GM19043 (cell line): ENCODE results near the gene AMN.

Experiments used
- ATAC-seq: cut with Tn5 transposase; IDR thresholded peaks from one replicate; pipeline ENCODE4 v1.9.1; 2021; ENCODE audit warnings: low read depth; ENCODE audit not compliant: unreplicated experiment

AMN gene

DNA sequence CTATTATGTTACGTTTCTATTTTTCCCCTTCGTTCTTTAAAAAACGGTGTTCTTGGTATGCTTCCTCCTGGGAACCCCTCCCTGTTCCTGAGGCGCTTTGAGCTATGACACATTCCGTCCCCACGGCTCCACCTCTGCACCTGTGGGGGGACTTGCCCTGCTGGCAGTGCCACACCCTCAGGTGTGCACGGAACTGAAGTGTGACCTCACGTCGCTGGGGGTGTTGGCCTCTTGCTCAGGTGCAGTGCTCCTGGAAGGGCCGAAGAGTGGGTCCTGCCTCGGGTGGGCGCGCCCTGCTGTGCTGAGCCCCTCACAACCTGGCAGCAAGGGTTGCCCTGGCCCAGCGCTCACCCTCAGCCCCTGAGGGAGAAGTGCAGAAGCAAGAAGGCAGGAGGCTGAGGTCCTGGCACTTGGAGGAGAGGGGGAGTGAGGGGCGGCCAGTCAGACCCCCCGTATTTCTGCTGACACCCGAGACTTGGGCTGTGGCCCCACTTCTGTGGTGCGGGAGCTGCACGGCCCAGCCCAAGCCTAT lies 4.9 kb downstream of the AMN start:
- no peak for ATAC-seq

DNA sequence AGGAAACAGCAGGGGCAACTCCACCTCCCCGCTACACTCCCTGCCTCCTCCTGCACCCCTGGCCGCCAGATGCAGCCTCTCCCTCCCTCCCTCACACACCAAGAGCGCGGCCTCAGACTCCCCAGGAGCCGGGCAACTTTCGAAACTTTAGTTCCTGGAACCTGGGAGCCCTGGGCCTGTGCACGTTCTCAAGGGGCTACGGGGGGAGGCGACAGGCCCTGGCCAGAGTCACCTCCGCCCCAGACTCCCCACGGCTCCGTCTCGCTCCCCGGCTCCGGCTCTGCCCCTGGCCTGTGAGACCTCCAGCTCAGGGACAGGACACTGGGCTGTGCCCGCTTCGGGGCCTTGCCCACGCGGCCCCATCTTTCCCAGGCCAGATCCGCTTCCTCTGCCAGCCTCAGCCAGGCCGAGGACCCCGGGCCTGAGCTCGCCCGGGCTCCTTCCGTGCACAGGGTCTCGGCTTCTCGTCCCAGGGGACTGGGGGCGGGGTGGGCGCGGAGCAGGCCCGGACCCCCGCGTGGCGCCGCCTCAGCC lies 5.5 kb downstream of the AMN start:
- ATAC-seq = no peak

DNA sequence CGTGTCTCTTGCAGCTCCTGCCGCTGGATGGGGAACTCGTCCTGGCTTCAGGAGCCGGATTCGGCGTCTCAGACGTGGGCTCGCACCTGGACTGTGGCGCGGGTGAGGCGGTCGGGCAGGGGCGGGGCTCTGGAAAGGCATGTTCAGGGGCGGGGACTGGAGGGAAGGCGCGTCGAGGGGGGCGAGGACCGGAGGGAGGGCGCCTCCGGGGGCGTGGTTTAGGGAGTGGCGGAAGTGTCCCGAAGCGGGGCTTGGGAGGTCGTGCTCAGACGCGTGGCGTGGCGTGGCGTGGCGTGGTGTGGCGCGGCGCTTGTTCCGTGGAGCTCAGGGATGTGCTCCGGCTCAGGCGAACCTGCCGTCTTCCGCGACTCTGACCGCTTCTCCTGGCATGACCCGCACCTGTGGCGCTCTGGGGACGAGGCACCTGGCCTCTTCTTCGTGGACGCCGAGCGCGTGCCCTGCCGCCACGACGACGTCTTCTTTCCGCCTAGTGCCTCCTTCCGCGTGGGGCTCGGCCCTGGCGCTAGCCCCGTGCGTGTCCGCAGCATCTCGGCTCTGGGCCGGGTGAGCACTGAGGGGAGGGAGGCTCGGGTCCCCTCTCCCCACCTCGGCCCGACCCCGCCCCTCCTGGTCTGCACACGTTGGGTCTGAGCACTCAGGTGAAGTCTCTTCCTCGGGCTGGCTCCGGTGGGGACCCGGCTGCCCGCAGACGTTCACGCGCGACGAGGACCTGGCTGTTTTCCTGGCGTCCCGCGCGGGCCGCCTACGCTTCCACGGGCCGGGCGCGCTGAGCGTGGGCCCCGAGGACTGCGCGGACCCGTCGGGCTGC lies 6.2 kb downstream of the AMN start:
- ATAC-seq = peak; percentile 58

DNA sequence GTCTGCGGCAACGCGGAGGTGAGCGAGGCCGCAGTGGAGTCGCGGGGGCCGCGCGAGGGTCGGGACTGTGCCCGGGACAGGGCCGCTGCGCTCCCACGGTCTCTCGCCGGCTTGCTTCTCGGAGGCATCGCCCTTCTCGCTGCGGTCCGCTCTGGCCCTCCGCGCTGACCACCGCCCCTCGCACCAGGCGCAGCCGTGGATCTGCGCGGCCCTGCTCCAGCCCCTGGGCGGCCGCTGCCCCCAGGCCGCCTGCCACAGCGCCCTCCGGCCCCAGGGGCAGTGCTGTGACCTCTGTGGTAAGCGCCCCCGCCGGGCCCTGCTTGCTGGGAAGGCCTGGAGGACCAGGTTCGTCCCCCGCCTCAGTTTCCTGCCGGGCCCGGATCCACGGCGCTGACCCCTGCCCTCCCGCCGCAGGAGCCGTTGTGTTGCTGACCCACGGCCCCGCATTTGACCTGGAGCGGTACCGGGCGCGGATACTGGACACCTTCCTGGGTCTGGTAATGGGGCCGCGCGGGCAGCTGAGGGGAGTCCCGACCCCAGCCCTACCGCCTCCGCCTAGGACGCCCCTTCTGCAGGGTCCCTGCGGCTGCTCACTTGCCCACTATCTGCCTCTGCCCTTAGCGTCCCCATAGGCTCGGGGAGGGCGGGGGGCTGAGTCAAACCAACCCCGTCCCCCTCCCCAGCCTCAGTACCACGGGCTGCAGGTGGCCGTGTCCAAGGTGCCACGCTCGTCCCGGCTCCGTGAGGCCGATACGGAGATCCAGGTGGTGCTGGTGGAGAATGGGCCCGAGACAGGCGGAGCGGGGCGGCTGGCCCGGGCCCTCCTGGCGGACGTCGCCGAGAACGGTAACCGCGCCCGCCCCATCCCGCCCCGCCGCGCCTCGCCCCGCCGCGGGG lies 7.0 kb downstream of the AMN start:
- no peak for ATAC-seq

DNA sequence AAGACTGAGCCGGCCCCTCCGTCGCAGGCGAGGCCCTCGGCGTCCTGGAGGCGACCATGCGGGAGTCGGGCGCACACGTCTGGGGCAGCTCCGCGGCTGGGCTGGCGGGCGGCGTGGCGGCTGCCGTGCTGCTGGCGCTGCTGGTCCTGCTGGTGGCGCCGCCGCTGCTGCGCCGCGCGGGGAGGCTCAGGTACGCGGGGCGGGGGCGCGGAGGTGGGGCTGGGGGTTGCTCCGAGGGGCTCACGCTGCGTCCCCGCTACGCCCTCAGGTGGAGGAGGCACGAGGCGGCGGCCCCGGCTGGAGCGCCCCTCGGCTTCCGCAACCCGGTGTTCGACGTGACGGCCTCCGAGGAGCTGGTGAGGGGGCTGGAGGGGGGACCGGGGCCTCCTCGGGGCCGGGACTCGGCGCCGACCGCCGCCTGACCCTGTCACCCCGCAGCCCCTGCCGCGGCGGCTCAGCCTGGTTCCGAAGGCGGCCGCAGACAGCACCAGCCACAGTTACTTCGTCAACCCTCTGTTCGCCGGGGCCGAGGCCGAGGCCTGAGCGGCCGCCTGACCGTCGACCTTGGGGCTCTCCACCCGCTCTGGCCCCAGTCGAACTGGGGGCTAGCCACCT lies 7.8 kb downstream of the AMN start:
- no peak for ATAC-seq

DNA sequence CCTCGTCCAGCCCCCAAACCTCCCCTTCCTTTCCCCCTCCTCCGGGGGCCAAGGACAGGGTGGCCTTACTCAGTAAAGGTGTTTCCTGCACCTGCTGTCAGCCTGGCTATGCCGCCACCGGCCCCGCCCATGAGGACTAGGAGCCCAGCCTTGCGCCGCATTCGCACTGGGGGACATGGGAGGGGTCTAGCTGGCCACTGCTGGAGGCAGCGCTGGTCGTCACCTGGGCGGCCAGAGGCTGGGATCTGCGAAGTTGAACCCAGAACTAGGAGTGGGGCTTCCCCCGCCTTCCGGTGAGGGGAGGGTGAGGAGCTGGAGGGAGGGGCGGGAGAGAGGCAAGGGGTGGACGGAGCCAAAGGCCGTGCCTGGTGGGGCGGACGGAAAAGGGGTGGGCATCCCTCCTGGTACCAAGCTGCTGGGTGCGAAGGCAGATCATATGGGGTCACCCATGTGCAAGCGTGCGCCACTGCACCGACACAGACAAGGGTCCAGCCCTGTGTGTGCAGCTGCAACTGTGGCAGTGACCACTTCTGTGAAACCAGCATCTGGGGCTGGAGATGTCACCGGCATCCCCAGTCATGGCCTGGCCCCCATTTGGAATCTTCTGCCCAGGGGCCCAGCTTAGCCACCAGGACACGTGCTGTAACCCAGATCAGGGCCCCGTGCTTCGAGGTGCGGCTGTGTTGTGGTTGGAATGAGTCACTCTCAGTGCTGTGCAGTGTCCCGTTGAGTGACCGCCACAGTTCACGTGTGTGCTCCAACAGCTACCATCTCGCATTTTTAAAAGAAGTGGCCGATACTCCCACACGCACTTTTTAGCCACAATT lies 8.5 kb downstream of the AMN start:
- no peak for ATAC-seq

DNA sequence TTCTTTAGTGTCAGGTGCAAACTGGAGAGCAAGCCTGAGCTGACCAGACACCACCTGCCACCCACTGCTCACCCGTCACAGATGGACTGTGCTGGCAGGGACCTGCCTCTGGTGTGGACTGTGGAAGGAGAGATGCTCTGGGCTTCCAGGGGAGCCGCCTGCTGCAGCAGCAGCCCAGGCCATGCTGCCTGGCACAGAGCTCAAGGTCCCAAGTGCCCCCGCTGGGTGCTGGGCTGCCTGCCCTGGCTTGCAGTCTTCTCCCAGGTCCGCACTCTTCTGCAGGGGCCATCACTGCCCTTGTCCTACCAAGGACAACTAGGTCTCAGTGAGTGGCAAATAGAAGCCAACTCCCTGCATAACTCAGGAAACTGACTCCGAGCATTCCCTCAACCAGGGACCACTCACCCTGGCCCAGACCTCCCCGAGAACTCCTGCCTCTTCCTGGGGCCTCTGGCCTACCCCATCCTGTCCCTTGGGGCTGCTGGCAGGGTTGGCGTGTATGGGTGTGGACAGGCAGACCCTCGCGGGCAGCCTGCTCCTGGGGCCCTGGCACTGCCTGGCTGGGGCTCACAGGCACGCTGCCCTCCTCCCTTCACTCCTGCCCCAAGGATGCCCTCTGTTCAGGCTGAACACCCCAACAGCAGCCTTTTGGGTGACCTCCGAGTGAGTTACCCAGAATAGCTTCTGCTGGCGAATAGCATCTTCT lies 9.3 kb downstream of the AMN start:
- ATAC-seq = no peak

DNA sequence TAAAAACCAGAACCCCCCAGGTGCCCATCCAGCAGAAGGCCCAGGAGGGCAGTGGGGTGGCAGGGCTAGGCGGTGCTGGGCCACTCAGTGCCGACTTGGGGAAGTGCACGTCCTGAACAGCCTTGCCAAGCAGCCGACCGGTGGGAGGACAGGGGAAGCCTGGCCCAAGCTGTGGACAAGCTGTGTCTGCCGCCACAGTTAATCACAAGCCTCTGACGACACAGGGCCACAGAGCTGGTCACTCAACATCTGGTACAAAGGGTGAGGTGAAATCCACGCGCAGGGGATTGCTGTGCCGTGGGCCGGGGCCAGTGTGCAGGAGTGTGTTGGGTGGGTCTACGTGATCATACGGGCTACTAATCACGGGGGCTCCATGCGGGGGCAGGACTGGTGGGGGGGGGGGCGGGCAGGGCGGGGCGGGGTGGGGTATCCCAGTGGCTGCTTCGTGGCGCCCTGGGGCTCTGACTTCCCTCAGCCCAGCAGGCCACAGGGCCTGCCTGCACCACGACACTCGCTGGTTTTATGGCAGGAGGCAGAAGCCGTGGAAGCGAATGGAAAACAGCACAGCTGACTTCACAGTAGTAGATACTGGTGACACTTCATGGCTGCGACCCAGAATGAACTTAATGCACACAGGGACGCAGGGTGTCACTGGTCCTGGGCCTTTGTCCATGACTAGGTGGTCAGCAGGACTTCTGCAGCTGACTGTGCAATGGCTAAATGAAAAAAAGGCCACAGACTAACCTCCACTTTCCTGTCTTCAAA lies 10.2 kb downstream of the AMN start:
- no peak for ATAC-seq

DNA sequence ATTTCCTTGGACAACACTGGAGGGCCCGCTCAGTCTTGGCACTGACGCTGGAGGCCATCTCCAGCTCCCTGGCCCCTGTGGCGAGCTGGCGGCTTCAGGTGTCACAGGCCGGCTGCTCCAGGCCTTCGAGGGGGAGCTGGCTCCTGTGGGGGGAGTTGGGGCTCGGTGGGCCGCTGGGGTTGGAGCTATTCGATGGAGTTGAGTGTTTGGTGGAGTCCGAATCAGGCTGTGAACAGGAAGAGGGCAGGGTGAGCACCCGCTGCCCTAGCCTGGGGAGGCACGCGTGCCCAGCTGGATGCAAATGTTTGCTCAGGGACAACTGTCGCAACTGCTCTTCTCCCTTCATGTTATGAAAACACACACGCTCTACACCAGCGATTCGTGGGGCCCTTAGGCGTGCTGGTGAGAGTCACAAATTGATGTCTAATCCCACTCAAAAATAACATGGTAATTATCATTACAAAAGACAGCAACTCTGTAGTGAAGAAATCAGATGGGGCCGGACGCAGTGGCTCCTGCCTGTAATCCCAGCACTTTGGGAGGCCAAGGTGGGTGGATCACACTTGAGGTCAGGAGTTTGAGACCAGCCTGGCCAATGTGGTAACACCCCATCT lies 11.3 kb downstream of the AMN start:
- ATAC-seq = no peak

DNA sequence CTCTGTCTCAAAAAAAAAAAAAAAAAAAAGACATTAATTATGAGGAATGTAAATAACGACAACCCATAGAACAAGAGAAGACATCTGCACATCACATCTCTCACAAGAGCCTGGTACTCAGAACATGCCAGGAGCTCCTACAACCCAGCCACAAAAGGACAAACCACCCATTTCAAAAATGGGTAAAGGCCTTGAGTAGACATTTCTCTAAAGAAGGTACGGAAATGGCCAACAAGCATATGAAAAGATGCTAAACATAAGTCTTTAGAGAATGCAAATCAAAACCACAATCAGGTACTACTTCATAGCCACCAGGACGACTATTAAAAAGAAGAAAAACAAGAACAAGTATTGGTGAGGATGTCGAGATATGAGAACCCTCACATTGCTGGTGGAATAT lies 13.3 kb downstream of the AMN start:
- no peak for ATAC-seq

DNA sequence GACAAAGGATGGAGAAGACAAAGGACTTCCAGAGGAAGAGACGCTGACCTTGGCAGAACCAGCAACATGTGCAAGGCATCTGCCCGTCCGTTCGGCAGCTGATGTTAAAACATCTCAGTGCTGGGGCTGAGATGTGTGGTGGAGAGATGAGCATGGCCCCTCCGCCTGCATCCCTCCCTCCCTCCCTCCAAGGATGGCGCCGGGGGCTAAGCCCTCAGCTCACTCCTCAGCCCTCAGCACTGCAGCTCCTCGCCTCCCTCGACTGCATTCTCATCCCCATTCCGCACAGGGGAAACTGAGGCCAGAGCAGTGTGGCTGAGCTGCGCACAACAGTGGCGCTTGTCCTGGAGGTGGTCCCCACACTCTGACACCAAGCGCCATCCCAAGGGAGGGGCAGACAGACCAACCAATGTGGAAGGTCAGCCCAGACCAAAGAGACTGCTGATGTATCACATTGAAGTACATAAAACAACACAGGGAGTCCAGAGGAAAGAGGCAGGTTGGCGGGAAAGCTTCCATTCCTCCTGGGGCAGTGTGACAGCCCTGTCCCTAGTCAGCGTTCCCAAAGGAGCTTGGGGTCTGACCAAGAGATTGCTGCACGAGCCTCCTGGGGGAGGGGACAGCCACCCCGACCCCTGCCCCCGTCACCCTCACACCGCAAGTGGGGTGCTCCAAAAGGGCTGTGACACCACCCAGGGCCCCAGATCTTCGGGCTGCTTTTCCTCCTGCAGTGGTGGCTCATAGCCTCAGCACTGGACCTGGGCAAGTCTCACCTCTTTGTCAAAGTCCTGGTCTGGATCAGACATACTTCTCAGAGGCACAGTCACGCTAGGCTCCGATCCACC lies 15.1 kb downstream of the AMN start:
- ATAC-seq = no peak

DNA sequence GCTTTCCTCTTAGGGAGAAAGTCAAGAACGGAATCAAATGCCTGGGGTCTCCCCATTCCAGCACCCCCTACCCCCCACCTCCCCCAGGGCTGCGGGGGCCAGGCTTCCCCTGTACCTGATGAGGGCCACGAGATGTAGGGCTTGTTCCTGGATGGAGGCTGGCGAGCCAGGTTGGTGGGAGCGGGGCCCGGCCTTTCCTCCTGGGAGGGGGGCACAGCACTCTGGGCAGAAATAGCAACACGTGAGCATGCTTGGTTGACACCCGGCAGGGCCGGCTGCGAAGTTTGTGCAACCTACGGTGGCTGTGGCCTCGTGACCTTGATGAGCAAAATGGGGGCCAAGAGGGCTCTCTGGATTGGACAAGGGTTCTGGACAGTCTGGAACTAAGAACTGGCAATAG lies 15.7 kb downstream of the AMN start:
- ATAC-seq = no peak

DNA sequence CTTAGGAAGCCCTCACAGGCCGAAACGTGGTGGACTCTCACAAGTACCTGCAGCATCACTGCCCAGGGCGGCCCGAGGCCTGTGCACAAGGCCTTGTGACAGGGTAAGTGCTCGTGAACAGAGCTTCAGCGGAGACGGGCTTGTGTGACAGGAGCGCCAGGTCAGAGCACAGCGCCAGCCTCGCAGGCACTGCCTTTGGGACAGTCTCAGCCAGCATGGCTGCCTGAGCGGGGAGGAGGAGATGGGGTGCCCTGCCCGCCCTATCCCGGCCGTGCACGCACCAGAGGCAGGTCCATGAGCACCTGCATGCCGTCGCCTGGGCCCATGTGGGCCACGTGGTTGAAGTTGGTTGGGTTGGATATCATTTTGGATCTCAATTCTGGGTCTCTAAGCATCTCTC lies 16.9 kb downstream of the AMN start:
- ATAC-seq = no peak

DNA sequence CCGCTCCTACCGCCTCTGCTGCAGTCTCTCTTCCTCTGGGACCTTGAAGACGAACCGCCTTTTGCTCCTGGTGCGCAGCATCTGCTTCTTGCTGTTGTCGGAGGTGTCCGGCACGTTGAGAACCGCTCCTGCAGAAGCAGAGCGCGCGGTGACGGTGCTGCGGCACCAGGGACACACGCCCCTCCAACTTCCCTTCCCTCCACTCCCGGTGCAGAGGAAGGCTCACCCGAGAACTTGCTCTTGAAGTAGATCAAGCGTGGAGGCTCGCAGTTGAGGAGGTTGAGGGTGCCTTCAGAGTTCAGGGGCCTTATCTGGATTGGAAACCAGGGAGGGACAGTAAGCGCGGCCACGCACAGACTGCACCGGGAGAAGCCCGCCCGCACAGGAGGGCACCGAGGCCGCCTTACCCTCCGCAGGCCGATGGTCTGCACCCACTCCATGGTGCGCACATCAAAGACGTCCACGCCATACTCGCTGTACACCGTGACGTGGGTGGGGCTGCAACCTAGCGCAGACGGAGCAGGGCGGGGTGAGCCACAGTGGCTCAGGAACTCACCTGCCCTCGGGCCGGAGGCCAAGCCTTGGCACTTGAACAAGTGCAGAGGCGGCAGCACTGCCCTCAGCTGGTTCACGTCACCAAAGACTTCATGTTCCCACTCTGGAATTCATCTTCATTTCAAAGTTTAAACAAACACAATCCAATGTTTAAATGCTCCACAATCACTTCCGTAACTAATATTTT lies 17.5 kb downstream of the AMN start:
- no peak for ATAC-seq

DNA sequence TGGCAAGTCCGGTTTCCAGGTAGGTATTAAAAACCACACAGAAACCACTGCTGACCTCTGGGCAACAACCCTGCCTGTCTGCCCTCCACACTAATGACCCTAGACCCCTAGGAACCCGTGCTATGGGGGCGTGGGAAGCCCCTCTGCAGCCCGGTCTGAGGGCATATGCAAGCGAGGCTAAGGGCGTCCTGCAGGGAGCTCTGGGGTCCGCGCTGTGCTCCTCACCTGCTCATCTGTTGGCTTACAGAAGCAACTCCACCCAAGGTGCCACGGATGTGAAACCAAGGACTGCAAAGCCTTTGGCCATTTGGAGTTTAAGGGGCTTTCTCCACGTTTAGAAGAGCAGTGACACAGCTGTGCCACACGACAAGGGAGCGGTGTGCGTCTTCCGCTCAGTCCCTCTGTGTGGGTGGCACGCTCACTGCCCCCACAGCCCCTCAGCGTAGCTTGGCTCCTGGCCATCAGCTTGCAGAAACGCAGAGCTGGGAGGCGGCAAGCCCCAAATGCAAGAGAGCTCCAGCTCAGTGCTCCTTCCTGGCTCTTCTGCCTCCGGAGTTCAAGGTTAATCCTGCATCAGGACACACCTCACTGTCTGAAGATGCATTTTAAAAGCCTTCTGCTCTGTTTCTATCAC lies 18.4 kb downstream of the AMN start:
- ATAC-seq = no peak

DNA sequence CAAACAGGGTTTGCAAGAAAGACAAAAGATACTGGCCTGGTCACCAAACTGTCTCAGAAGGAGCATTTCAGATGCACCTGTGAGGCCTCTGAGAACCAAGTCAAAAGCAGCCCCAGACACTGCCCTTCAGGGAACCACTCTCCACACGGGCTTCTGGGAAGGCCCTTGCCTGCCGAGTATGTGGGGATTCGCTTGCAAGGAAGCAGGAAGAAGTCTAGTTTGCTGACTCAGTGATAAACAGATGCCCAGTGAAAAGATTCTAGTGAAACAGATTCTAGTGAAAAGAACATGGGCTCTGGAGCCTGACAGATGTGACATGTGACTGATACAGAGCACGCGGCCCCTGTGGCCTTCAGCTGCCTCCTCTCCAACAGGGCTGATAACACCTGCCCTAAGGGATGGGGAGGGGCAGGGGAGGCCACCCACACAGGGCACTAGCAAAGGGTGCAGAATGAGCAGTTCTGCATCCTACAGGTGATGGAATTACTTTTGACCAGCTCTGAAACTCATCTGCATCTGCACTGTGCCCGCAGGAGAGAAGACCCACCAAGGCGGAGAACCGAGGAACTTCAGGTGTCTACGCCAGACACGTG lies 19.1 kb downstream of the AMN start:
- ATAC-seq = no peak
